Ectodermal cell (in vitro differentiated cells): Measurements from ENCODE around the gene ZFAND3.

Experiments used
- H3K27ac ChIP-seq: 2 replicates; pipeline ENCODE4 v1.7.0; 2013; ENCODE audit warnings: mild to moderate bottlenecking, low read depth, low read length; ENCODE audit not compliant: insufficient read depth, poor library complexity, severe bottlenecking
- H3K27me3 ChIP-seq: 2 replicates; pipeline ENCODE4 v1.7.0; 2013; ENCODE audit warnings: mild to moderate bottlenecking, low read length; ENCODE audit not compliant: insufficient read depth, control insufficient read depth, poor library complexity, severe bottlenecking
- H3K36me3 ChIP-seq: one replicate; pipeline ENCODE4 v1.7.0; 2013; ENCODE audit warnings: low read length; ENCODE audit not compliant: control insufficient read depth, insufficient read depth
- H3K4me1 ChIP-seq: one replicate; pipeline ENCODE4 v1.7.0; 2013; ENCODE audit warnings: low read length; ENCODE audit not compliant: control insufficient read depth, insufficient read depth
- H3K4me3 ChIP-seq: 2 replicates; pipeline ENCODE4 v1.7.0; 2013; ENCODE audit warnings: low read depth, low read length, control low read depth; ENCODE audit not compliant: insufficient read depth
- H3K9me3 ChIP-seq: 2 replicates; pipeline ENCODE4 v1.7.0; 2013; ENCODE audit warnings: mild to moderate bottlenecking, low read length, moderate library complexity; ENCODE audit not compliant: control insufficient read depth
- WGBS, 2 experiments: methylation state at CpG; one replicate each; pipeline ENCODE4 v1.1.7; 2013; ENCODE audit warnings: missing lambda C conversion rate in 2 of 2; 5-methylcytosine and 5-hydroxymethylcytosine counted together

The ZFAND3 gene

DNA sequence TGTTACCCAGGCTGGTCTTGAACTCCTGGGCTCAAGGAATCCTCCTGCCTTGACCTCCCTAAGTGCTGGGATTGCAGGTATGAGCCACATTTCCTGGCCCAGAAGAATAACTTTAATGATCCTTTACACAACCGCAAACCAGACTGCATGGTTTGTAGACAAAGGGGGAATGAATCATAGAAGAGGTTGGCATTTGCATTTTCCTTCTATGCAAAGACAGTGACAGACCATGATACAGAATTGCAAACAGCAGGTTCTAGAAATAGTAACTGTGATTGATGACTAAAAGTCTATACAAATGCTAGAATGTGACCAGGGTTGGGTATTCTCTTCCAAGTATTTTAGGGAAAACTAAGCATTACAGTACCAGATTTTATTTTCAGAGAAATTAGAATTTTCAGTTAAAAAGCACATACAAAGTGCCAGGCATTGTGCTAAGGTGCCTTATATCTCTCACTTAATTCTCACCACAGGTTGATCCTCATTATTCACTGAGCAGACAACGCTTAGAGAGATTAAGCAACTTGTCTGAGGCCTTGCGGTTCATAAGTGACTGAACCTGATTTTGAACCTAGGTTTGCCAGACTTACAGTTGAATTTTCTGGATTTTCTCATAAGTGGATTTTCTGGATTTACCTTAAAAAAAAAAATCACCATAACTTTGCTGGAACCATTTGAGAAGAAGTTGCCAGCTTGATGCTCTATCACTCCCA lies 146.6 kb downstream of the ZFAND3 start:
- Histone ChIP-seq H3K4me3 (no peak overlapping the region), H3K27me3 (no peaks in the 10 kb centered on the region), H3K4me1 (no peaks in the 10 kb centered on the region), H3K27ac (no peak overlapping the region), H3K9me3 (no peaks in the 10 kb centered on the region), H3K36me3 (peaks cover 4% of the 10 kb centered on the region)
- 90 to 98% methylated on average over 3 of the region's 3 CpGs for WGBS, 2 experiments

DNA sequence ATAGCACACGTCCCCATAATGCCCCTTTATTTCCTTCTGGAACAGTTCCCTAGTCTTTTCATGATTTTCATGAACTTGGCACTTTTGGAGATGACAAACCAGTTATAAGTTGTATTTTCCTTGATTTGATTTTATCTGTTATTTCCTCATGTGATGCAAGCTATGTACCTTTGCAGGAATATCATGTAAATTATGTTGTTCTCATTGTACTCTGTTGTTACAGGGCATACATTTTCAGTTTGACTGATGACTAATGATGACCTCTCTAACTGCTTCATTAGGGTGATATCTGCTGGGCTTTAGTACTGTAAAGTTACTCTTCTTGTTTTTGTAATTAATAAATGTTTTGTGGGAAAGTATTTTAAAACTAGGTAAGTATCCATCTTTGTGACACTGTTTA lies 147.3 kb downstream of the ZFAND3 start:
- H3K27ac ChIP-seq: no peak overlapping the region
- H3K27me3 ChIP-seq: no peaks in the 10 kb centered on the region
- no peaks in the 10 kb centered on the region for H3K9me3 ChIP-seq
- H3K36me3 ChIP-seq: peaks cover 4% of the 10 kb centered on the region
- H3K4me3 ChIP-seq: no peak overlapping the region
- 100% methylated on average over 1 of the region's 1 CpG; no CpG with 5 or more reads in 1 of the 2 experiments for WGBS, 2 experiments
- H3K4me1 ChIP-seq: no peaks in the 10 kb centered on the region

DNA sequence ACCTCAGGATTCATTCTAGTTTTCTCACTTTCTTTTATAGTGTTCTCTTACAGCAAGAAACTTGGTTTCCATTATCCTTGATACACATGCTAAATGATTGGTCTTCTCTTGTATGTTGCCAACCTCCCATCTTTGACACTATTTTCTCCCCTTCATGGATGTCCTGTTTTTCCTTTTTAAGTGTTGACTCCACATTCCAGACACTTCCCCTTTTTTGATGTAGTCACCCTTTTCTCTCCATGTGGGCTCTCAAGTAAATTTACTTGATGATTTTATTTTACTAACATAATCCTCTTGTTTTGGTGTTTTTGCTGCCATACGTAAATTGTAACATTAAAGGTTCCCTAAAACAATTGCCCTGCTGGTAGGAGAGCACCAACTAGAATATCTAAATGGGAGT lies 148.1 kb downstream of the ZFAND3 start:
- Histone ChIP-seq H3K4me3 (no peak overlapping the region), H3K27me3 (no peaks in the 10 kb centered on the region), H3K4me1 (no peaks in the 10 kb centered on the region), H3K36me3 (peaks cover 4% of the 10 kb centered on the region), H3K27ac (no peak overlapping the region), H3K9me3 (no peaks in the 10 kb centered on the region)
- 100% methylated on average over 1 of the region's 1 CpG; no CpG with 5 or more reads in 1 of the 2 experiments for WGBS, 2 experiments

DNA sequence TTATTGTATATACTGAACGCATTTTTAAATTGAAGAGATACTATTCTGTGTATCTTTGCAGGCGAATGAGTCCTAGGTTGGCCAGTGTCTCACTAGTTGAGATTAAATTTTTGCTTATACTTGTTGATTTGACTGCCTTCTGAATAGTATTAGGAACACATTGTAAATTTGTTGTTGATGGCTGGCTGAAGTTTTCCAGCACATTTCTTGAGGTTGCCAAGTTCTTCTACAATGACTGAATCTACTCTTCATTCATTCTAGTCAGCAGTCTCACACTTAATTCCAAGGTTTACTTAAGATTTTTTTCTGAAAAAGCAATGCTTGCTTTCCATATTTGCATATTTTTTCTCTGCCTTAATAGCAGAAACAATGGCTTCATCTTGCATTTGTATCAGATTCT lies 151.7 kb downstream of the ZFAND3 start:
- WGBS, 2 experiments: 96 to 100% methylated on average over 2 of the region's 2 CpGs
- Histone ChIP-seq H3K9me3 (peaks cover 6% of the 10 kb centered on the region), H3K4me3 (no peak overlapping the region), H3K27me3 (no peaks in the 10 kb centered on the region), H3K4me1 (no peaks in the 10 kb centered on the region), H3K36me3 (peaks cover 4% of the 10 kb centered on the region), H3K27ac (no peak overlapping the region)

DNA sequence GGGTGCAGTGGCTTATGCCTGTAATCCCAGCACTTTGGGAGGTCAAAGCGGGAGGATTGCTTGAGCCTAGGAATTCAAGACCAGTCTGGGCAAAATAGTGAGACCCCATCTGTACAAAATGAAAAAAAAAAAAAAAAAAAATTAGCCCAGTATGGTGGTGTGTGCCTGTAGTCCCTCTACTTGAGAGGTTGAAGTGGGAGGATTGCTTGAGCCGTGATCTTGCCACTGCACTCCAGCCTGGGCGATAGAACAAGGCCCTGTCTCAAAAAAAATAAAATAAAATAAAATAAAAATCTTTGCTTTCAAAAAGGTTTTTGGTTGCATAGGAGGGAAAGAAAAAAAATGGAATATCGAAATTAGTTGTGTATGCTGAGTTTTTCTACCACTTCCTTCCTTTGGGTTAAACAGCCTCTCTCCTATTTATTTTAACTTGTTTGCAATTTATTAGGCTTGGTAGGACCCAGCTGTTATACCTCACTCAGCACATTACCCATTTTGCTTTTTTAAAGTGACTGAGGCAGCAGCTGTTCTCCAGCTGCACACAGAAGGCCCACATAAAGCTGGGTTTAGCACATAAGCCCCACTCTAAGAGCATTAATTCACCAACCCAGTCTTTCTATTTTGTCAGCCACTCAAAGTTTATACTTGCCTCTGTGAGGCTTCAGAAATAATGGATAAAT lies 152.3 kb downstream of the ZFAND3 start:
- Histone ChIP-seq H3K27me3 (no peaks in the 10 kb centered on the region), H3K4me3 (no peak overlapping the region), H3K9me3 (peaks cover 6% of the 10 kb centered on the region), H3K4me1 (no peaks in the 10 kb centered on the region), H3K36me3 (peaks cover 4% of the 10 kb centered on the region), H3K27ac (no peak overlapping the region)
- 92 to 93% methylated on average over 3 to 4 of the region's 4 CpGs for WGBS, 2 experiments

DNA sequence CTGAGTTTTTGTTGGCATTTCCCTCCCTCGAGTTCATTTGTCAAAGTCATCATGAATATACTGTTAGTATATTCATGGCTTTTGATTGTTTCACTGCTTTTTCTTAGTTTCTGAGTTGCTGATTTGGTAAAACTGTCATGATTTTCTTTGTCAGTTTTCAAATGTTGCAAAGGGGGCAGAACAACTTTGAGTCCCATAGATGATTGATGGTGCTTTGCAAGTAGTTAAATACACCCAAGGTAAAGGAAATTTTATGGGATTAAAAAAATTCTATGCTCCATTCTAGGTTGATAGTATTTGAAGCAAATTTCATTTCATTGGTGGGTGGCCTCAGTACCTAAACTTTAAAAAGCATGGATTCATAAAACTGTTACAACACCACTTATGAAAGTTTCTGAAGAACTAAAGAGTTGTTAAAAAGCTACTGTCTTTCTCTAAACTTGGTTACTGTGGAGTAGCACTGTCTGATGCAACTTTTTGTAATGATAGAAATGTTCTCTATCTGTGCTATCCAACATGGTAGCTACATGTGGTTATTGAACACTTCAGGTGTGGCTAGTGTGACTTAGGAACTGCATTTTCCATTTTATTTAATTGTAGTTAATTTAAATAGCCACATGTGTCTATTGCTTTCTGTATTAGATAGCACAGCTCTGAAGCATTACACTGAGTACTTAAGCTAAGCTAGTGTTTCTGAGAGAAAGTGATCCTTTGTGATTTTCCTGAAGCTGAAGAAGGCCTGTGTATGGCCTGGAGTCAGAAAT lies 153.6 kb downstream of the ZFAND3 start:
- no peaks in the 10 kb centered on the region for H3K27me3 ChIP-seq
- H3K27ac ChIP-seq: no peak overlapping the region
- H3K4me3 ChIP-seq: no peak overlapping the region
- H3K4me1 ChIP-seq: no peaks in the 10 kb centered on the region
- H3K9me3 ChIP-seq: peaks cover 6% of the 10 kb centered on the region
- WGBS, 2 experiments: 86 to 100% methylated on average over 1 of the region's 1 CpG
- no peaks in the 10 kb centered on the region for H3K36me3 ChIP-seq

DNA sequence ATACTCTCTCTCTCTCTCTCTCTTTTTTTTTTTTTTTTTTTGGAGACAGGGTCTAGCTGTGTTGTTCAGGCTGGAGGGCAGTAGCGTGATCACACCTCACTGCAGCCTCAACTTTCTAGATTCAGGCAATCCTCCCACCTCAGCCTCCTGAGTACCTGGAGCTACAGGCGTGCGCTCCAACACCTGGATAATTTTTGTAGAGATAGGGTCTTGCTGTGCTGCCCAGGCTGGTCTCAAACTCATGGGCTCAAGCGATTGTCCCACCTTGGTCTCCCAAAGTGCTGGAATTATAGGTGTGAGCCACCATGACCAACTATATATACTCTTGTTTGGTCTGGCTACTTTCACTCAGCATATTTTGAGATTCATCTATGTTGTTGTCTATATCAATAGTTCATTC lies 154.9 kb downstream of the ZFAND3 start:
- Histone ChIP-seq H3K27ac (no peak overlapping the region), H3K9me3 (peaks cover 6% of the 10 kb centered on the region), H3K36me3 (no peaks in the 10 kb centered on the region), H3K4me1 (no peaks in the 10 kb centered on the region), H3K27me3 (no peaks in the 10 kb centered on the region), H3K4me3 (no peak overlapping the region)
- 91 to 99% methylated on average over 4 of the region's 4 CpGs for WGBS, 2 experiments

DNA sequence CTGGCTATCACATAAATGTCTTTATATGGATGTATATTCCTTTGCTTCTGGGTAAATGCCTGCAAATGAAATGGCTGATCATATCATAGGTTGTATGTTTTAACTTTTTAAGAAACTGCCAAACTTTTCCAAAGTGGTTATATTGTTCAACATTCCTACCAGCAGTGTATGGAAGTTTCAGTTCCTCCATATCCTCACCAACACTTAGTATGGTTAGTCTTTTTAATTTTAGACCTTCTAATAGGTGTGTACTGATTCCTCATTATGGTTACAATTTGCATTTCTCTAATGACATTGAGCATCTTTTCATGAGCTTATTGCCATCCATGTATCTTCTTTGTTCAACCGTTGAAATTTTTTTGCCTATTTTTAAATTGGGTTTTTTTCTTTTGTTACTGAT lies 155.4 kb downstream of the ZFAND3 start:
- Histone ChIP-seq H3K4me1 (peaks cover 2% of the 10 kb centered on the region), H3K9me3 (peaks cover 6% of the 10 kb centered on the region), H3K4me3 (no peak overlapping the region), H3K27me3 (no peaks in the 10 kb centered on the region), H3K36me3 (no peaks in the 10 kb centered on the region), H3K27ac (no peak overlapping the region)
- no CpG with 5 or more reads among the region's 1 CpG for WGBS, 2 experiments

DNA sequence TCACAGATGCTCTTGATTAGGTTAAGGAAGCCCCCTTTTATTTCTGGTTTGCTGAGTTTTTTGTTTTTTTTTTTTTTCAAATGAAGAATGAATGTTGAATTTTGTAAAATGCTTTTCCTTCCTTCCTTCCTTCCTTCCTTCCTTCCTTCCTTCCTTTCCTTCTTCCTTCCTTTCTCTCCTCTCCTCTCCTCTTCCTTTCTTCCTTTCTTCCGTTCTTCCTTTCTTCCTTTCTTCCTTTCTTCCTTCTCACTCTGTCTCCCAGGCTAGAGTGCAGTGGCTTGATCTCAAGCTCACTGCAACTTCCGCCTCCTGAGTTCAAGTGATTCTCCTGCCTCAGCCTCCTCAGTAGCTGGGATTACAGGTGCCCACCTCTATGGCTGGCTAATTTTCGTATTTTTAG lies 158.2 kb downstream of the ZFAND3 start:
- peaks cover 6% of the 10 kb centered on the region for H3K9me3 ChIP-seq
- H3K4me1 ChIP-seq: peaks cover 5% of the 10 kb centered on the region
- H3K27me3 ChIP-seq: no peaks in the 10 kb centered on the region
- H3K4me3 ChIP-seq: no peak overlapping the region
- WGBS, 2 experiments: 78 to 81% methylated on average over 3 of the region's 3 CpGs
- H3K36me3 ChIP-seq: no peaks in the 10 kb centered on the region
- no peak overlapping the region for H3K27ac ChIP-seq
